NCI-H128 (cell line): Measurements from ENCODE around the gene ADAM19.

ENCODE experiments used
- DNase-seq: peaks from one replicate; lab custom pipeline; 2025; ENCODE audit not compliant: unreplicated experiment; lab: John Stamatoyannopoulos, UW

The ADAM19 gene

DNA sequence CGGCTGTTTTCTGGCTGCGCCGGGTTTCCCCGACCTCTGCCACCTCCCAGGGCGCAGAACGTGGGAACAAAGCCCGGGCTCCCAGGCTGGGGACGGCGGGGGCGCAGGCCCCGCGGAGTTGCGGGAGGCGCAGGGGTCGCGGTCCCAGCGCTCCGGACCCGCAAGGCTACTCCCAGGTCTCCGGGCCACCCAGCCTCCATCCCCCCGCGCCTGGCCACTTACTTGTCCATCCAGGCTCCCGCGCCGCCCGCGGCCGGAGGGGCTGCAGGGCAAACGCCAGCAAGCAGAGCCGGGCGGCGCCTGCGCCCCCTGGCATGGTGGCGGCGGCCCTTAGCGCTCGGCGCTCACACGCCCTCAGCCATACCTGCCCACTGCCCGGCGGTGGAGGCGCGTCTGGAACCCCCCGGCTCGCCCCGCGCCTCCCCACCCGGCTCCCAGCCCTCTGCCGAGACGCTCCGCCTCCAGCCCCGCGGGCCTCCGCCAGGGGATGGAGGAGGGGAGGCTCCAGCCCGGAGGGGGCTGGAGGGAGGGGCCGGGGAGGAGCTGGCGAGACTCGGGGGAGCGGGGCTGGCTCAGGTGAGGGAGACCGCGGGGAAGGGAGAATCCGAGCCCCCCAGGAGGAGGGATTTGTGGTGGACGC is at the start of gene ADAM19:
Gene ADAM19, minus strand, starts transcription at position 395 of the 640 bp plus-strand sequence. Its CDS starts 79 bp downstream, at position 316.
- DNase-seq, result peak; percentile 34

- DNase-seq, result no peak
Observed at GRCh38 chr5:157624144-157624543, 48.6 kb upstream of the ADAM19 start.

DNA sequence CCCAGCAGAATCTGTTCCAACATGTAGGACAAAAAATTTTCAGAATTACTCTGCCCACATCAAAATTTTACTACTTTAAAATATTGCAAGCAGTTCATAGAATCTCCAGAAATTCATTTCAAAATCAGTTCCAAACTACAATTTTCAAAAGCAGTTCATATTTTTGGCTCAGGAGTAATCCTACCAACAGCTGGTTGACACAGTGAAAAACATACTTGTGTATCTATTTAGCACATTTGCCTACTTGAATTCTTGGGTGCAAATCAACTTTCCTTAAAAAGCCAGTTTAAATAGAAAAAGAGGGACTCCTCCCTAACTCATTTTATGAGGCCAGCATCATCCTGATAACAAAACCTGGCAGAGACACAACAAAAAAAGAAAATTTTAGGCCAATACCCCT is 45.2 kb upstream of the ADAM19 start:
- no peak for DNase-seq

- DNase-seq, result no peak
Observed at GRCh38 chr5:157618191-157618765, 42.7 kb upstream of the ADAM19 start.

DNA sequence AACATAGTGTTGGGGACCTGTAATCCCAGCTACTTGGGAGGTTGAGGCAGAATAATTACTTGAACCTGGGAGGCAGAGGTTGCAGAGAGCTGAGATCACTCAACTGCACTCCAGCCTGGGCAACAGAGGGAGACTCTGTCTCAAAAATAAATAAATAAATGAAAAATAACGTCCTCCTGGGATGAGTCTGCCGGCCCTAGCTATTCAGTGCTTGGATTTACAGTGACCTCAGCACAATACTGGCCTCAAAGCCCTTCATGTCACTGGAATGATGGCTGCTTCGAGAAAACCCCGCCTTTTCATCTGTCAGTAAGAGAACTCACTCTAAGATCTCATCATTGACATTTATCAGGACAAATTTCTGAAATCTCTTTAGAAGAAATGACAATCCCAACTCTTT is 41.2 kb upstream of the ADAM19 start:
- no peak for DNase-seq

DNA sequence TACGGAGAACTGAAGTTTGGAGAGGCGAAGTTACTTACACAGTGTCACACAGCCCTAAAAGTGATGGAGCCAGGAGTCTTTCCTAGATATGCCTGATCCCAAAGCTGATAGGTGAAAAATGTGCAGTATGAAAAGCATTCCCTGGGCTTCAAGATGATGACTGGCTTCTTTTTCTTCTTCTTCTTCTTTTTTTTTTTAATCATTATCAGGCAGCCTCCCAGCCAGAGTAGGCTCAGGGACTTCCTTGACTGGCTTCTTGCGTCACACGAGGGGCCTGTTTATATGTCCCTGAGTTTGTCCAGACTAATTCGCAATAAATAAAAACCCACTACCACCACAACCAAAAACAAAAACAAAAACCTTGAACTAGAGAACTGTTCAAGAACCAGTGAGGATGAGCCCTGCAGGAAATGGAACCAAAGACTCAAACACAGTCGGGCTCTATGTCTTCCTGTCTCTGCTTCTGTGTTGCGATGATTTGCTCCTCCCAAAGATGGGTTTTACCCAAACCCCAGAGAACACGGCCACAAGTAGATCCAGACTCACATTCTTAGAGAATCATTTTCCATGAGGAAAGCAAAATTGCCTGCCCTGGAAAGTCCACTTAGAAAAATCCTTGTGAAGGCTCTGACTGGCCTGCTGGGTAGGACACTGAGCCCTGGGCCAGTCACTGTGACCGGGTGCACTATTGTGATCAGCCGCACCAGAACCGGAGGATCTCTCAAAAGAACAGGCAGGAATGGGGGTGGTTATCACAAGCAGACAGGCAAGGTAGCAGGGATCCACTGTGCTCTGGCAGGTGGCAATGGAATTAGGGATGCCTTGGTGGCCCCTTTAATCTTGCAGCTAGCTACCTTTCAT is 38.0 kb upstream of the ADAM19 start:
- no peak for DNase-seq

GRCh38 chr5:157612581-157612980 is 37.0 kb upstream of the ADAM19 start:
- DNase-seq, result no peak

- peak; percentile 23 for DNase-seq
Observed at GRCh38 chr5:157611571-157612476, 36.2 kb upstream of the ADAM19 start.

- DNase-seq, result no peak
Observed at GRCh38 chr5:157610990-157611389, 35.4 kb upstream of the ADAM19 start.

DNA sequence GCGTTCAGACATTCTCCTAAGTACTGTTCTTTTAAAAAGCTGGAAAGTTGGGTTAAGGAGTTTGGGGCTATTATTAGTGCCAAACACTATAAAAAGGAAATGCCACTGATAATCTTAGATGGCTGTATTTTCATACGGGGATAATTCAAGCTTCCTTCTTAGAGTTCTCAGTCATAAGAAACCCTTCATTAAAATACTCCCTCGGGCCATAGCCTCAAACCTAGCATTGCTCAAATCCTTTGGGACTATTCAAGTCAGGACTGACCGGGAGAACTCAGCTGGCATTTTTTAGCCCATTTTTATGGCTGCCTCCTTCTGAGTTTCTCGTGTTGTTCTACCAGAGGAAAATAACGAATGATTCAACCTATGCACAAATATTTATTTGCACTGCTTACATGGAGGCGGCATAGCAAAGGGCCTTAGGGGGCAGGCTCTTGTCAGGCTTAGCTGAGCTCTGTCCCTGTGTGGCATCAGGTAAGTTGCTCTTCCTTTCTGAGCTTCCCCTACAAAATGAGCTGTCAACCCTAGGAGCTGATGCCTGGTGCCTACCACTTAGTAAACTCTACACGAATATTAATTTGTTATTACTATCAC is 33.5 kb upstream of the ADAM19 start:
- DNase-seq, result no peak

GRCh38 chr5:157607371-157608161 is 32.0 kb upstream of the ADAM19 start:
- DNase-seq, result no peak

DNA sequence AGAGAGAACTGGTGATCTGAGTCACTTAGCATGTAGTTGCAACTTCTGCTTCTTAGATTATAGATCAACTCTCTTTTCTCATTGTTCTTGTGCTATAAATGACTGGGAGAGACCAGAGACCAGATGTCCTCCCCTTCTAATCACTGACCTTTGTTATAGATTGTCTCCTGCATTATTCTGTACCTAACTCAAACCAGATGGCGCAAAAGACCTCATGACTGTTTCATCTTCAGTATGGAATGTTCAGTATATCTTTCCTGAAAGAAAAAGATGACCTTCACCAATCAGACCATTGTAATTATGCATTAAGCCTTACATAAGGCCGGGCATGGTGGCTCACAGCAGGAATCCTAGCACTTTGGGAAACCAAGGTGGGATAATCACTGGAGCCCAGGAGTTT is 30.5 kb upstream of the ADAM19 start:
- DNase-seq, result no peak

DNA sequence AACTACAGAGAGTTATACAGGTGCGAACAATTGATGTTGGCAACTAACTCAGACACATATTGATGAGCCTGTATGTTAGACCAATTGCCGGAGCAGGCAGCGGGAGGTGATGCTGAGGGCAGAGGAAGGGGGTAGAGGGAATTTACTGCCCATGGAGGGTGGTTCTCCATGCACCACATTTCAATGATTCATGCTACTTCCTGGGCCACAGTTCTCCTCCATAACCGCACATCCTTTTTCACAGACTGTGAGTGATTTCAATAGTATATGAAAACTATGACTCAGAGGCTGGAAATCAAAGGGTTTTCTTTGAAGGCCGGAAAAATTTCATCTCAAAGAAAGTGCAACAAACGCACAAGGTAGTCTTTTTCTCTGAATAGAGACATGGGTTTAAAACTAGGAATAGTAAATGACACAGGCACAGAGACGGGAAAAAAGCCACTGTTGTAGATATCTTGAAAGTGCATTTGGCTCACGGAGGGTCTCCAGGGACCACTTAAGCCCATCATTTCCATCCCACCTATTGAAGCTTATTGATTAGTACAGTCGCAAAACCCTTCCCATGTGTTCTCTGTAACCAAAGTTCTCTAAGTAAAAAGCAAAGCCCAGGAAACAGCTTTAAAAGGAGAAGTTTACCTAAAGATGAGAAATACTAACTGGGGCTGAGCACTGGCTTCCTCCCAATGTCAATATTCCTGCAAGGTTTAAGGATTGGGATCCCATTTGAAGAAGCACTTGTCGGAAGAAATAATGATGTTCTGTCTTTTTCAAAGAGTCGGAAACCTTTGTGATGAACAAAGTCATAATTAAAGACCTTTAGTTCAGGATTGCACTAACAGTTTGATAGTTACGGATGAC is 28.0 kb upstream of the ADAM19 start:
- DNase-seq, result no peak

- DNase-seq, result no peak
Observed at GRCh38 chr5:157602505-157602904, 26.9 kb upstream of the ADAM19 start.

GRCh38 chr5:157600252-157600651 is 24.7 kb upstream of the ADAM19 start:
- DNase-seq, result no peak

GRCh38 chr5:157599565-157599964 is 24.0 kb upstream of the ADAM19 start:
- no peak for DNase-seq

DNA sequence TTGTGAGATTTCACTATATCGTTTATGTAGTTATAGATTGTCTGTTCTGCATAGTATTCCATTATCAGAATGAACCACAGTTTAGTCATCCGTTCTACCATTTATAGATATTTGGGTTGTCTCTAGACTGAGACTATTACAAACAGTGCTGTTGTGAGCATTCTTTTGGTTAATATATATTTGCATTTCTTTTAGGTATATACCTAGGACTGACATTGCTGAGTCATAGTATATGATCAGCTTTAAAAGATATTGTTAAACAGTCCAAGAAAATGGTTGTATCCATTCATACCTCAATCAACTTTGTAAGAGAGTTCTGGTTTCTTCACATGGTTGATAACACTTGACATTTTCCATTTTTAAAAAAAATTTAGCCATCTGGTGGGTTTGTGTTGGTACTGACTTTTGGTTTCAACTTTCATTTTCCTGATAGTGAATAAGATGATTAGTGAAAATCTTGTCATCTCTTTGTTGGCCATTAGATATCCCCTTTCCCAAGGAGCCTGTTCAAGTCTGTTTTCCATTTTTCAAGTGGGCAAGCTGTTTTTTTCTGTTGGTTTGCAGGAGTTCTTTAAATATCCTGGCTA is 22.9 kb upstream of the ADAM19 start:
- no peak for DNase-seq

- DNase-seq, result no peak
Observed at GRCh38 chr5:157597277-157597676, 21.7 kb upstream of the ADAM19 start.

DNA sequence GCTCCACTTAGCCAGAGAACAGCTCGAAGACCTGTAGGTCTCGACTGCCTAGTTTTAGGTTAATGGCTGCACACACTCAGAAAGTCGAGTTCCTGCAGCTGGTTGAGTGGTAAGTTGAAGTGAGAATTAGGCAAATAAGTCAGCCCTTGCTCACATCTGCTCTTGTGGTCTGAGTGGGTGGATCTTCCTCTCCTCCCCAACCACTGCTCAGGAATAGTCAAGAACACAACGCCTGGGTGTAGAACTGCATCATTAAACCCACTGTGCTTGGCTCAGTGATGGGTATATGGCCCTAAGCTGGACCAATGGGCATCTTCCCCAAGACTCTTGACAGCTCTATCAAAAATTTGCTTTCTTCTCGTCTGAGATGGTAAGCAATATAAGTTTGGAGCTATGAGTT is 20.9 kb upstream of the ADAM19 start:
- DNase-seq, result no peak
